ENCODE data around the gene MR1.

GRCh38 chr1:181073638-181074037 is 39.9 kb downstream of the MR1 start:
- TF ChIP-seq CTCF (IDR thresholded peaks at IDR 0.05) (no peak), POLR2A (IDR thresholded peaks at IDR 0.05) (no peak), EP300 (IDR thresholded peaks at IDR 0.05) (no peak)

Measured in stomach (tissue), 4 donors.